SK-N-SH treated with all-trans-retinoic acid at 6 μM for 48 hours (cell line): ENCODE data around the gene SEC24C.

Experiments
- ATAC-seq: fragments of 200-7000 bp; cut with Tn5 transposase; 3 replicates; pipeline ENCODE4 v1.9.1; 2020; ENCODE audit warnings: mild to moderate bottlenecking, moderate library complexity
- ARNTL ChIP-seq: fragments of 450-650 bp; formaldehyde crosslinking; IDR thresholded peaks from 2 replicates; pipeline ENCODE4 v1.5.0; 2020; ENCODE audit warnings: low read depth, mild to moderate bottlenecking, moderate library complexity, borderline replicate concordance
- BACH2 ChIP-seq: fragments of 250-450 bp; sonication (Bioruptor Pico); IDR thresholded peaks from 2 replicates; pipeline ENCODE4 v1.9.0; 2021; ENCODE audit warnings: mild to moderate bottlenecking, borderline replicate concordance
- CREB5 ChIP-seq: fragments of 250-450 bp; sonication (Bioruptor Pico); IDR thresholded peaks from 2 replicates; pipeline ENCODE4 v1.5.1; 2020; ENCODE audit warnings: low read depth, mild to moderate bottlenecking, moderate library complexity
- CSRNP3 ChIP-seq: fragments of 250-450 bp; sonication (Bioruptor Pico); IDR thresholded peaks from 2 replicates; pipeline ENCODE4 v1.5.1; 2021; ENCODE audit warnings: mild to moderate bottlenecking, moderate library complexity
- ESRRG ChIP-seq: fragments of 250-450 bp; sonication (Bioruptor Pico); IDR thresholded peaks from 2 replicates; pipeline ENCODE4 v1.6.1; 2021; ENCODE audit warnings: mild to moderate bottlenecking
- GLIS3 ChIP-seq: fragments of 250-450 bp; sonication (Bioruptor Pico); IDR thresholded peaks from 2 replicates; pipeline ENCODE4 v1.5.0; 2020; ENCODE audit warnings: mild to moderate bottlenecking, moderate library complexity
- ISL1 ChIP-seq: fragments of 250-450 bp; sonication (Bioruptor Pico); IDR thresholded peaks from 2 replicates; pipeline ENCODE4 v2.1.2; 2022; ENCODE audit warnings: mild to moderate bottlenecking, moderate library complexity
- OSR1 ChIP-seq: fragments of 250-450 bp; sonication (Bioruptor Pico); IDR thresholded peaks from 2 replicates; pipeline ENCODE4 v1.8.0; 2022; ENCODE audit warnings: moderate library complexity, mild to moderate bottlenecking, inconsistent platforms
- PATZ1 ChIP-seq: fragments of 250-450 bp; sonication (Bioruptor Pico); IDR thresholded peaks from 2 replicates; pipeline ENCODE4 v1.8.0; 2020; ENCODE audit warnings: mild to moderate bottlenecking, moderate library complexity, borderline replicate concordance
- PPARA ChIP-seq: fragments of 250-450 bp; sonication (Bioruptor Pico); IDR thresholded peaks from 2 replicates; pipeline ENCODE4 v1.5.0; 2020; ENCODE audit warnings: mild to moderate bottlenecking, borderline replicate concordance
- RARB ChIP-seq: fragments of 250-450 bp; sonication (Bioruptor Pico); IDR thresholded peaks from 2 replicates; pipeline ENCODE4 v1.8.0; 2021; ENCODE audit warnings: mild to moderate bottlenecking, moderate library complexity
- SNAI2 ChIP-seq: fragments of 250-450 bp; sonication (Bioruptor Pico); IDR thresholded peaks from 2 replicates; pipeline ENCODE4 v1.5.0; 2020; ENCODE audit warnings: mild to moderate bottlenecking, moderate library complexity
- TCF4 ChIP-seq: fragments of 250-450 bp; sonication (Bioruptor Pico); IDR thresholded peaks from 2 replicates; pipeline ENCODE4 v1.8.0; 2021; ENCODE audit warnings: mild to moderate bottlenecking, moderate library complexity, borderline replicate concordance
- TOX ChIP-seq: fragments of 250-450 bp; sonication (Bioruptor Pico); IDR thresholded peaks from 2 replicates; pipeline ENCODE4 v1.8.0; 2021; ENCODE audit warnings: mild to moderate bottlenecking, moderate library complexity, borderline replicate concordance
- TSHZ2 ChIP-seq: fragments of 250-450 bp; sonication (Bioruptor Pico); IDR thresholded peaks from 2 replicates; pipeline ENCODE4 v1.5.0; 2020; ENCODE audit warnings: mild to moderate bottlenecking, moderate library complexity
- ZC3H10 ChIP-seq: fragments of 250-450 bp; sonication (Bioruptor Pico); IDR thresholded peaks from 2 replicates; pipeline ENCODE4 v1.5.1; 2021; ENCODE audit warnings: mild to moderate bottlenecking, moderate library complexity
- ZFP3 ChIP-seq: fragments of 250-450 bp; sonication (Bioruptor Pico); IDR thresholded peaks from 2 replicates; pipeline ENCODE4 v1.5.0; 2020; ENCODE audit warnings: mild to moderate bottlenecking, moderate library complexity
- ZFP30 ChIP-seq: fragments of 450-650 bp; formaldehyde crosslinking; IDR thresholded peaks from 2 replicates; pipeline ENCODE4 v1.5.0; 2022; ENCODE audit warnings: mild to moderate bottlenecking, moderate library complexity
- ZNF565 ChIP-seq: fragments of 450-650 bp; formaldehyde crosslinking; conservative IDR thresholded peaks from 2 replicates; pipeline ENCODE4 v1.5.0; 2020; ENCODE audit warnings: low read depth, mild to moderate bottlenecking, moderate library complexity
- ZNF8 ChIP-seq: fragments of 450-650 bp; formaldehyde crosslinking; IDR thresholded peaks from 2 replicates; pipeline ENCODE4 v1.5.0; 2020; ENCODE audit warnings: mild to moderate bottlenecking, moderate library complexity

SEC24C gene

GRCh38 chr10:73789659-73790055 lies 45.5 kb downstream of the SEC24C start:
- TF ChIP-seq ISL1 (CRISPR knock-in tag) (no peak), ZFP3 (CRISPR knock-in tag) (no peak), CSRNP3 (CRISPR knock-in tag) (no peak)
- ATAC-seq: no peak

GRCh38 chr10:73790886-73791625 lies 46.9 kb downstream of the SEC24C start:
- TF ChIP-seq BACH2 (CRISPR knock-in tag): no peak
- TF ChIP-seq ZNF565: no peak
- no peak for TF ChIP-seq TCF4 (CRISPR knock-in tag)
- TF ChIP-seq PPARA (CRISPR knock-in tag): no peak
- no peak for TF ChIP-seq PATZ1 (CRISPR knock-in tag)
- no peak for TF ChIP-seq ZNF8 (CRISPR knock-in tag)
- no peak for TF ChIP-seq ISL1 (CRISPR knock-in tag)
- no peak for TF ChIP-seq RARB (CRISPR knock-in tag)
- no peak for TF ChIP-seq ARNTL (CRISPR knock-in tag)
- TF ChIP-seq OSR1 (CRISPR knock-in tag): no peak
- no peak for TF ChIP-seq TSHZ2 (CRISPR knock-in tag)
- TF ChIP-seq ESRRG (CRISPR knock-in tag): no peak
- TF ChIP-seq ZFP30: no peak
- no peak for TF ChIP-seq ZC3H10 (CRISPR knock-in tag)
- TF ChIP-seq SNAI2 (CRISPR knock-in tag): no peak
- TF ChIP-seq GLIS3: no peak
- no peak for TF ChIP-seq CREB5 (CRISPR knock-in tag)
- TF ChIP-seq CSRNP3 (CRISPR knock-in tag): no peak

GRCh38 chr10:73791871-73792400 lies 47.8 kb downstream of the SEC24C start:
- ATAC-seq: no peak
- TF ChIP-seq TOX (CRISPR knock-in tag) (no peak), ARNTL (CRISPR knock-in tag) (no peak), SNAI2 (CRISPR knock-in tag) (no peak), PATZ1 (CRISPR knock-in tag) (no peak), BACH2 (CRISPR knock-in tag) (no peak), ZFP30 (no peak), ISL1 (CRISPR knock-in tag) (no peak), TCF4 (CRISPR knock-in tag) (no peak), ZFP3 (CRISPR knock-in tag) (no peak), TSHZ2 (CRISPR knock-in tag) (no peak), CREB5 (CRISPR knock-in tag) (no peak), ZC3H10 (CRISPR knock-in tag) (no peak), GLIS3 (no peak), RARB (CRISPR knock-in tag) (no peak)

More at GRCh38 chr10:73790886-73791625, 46.9 kb downstream of the SEC24C start:
- ATAC-seq: no peak
